ENCODE results near the gene EMILIN3. TPM values are rescaled to one million over a fixed set of nuclear protein-coding genes. Genes with fewer than 3 reads are reported as not detected.
A peak's percentile ranks its signal among the peaks of the same experiment; 100 is the strongest.

Gene EMILIN3
- total and polyA plus RNA-seq, 7 donors, result 0.66 to 4.3 (median 2.9) TPM; not detected in 2

DNA sequence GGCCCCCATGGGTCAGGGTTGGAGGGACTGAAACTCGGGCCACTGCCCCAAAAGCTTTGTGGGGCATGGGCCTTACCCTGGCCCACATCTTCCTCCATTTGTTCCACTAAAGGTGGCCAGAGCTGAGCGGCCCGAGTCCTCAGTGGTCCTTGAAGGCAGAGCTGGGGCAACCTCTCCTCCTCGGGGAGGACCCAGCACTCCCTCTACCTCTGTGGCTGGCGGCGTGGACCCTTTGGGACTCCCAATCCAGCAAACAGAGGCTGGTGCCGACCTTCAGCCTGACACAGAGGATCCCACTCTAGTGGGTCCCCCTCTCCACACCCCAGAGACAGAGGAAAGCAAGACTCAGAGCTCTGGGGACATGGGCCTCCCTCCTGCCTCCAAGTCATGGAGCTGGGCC, 16.7 kb downstream of the EMILIN3 start:
- 90% methylated on average over 7 of the region's 7 CpGs for WGBS, 2 donors
- no peak overlapping the region for H3K27ac ChIP-seq
- H3K9me3 ChIP-seq, result no peaks in the 10 kb centered on the region
- H3K4me3 ChIP-seq, result no peak overlapping the region
- no peak for DNase-seq
- H3K4me1 ChIP-seq, result no peaks in the 10 kb centered on the region
- TF ChIP-seq, protein P1, sequence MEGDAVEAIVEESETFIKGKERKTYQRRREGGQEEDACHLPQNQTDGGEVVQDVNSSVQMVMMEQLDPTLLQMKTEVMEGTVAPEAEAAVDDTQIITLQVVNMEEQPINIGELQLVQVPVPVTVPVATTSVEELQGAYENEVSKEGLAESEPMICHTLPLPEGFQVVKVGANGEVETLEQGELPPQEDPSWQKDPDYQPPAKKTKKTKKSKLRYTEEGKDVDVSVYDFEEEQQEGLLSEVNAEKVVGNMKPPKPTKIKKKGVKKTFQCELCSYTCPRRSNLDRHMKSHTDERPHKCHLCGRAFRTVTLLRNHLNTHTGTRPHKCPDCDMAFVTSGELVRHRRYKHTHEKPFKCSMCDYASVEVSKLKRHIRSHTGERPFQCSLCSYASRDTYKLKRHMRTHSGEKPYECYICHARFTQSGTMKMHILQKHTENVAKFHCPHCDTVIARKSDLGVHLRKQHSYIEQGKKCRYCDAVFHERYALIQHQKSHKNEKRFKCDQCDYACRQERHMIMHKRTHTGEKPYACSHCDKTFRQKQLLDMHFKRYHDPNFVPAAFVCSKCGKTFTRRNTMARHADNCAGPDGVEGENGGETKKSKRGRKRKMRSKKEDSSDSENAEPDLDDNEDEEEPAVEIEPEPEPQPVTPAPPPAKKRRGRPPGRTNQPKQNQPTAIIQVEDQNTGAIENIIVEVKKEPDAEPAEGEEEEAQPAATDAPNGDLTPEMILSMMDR (IDR thresholded peaks at IDR 0.05), result no peak
- TF ChIP-seq POLR2A (IDR thresholded peaks at IDR 0.05), result no peak
- no peak for TF ChIP-seq POLR2AphosphoS5 (IDR thresholded peaks at IDR 0.05)
- TF ChIP-seq EP300 (IDR thresholded peaks at IDR 0.05), result no peak
- intact Hi-C loops (cut with DNase I), result no loop called here
- H3K27me3 ChIP-seq, result no peaks in the 10 kb centered on the region
- peaks cover 0 to 27% (median 4%) of the 10 kb centered on the region in 4 donors for H3K36me3 ChIP-seq

DNA sequence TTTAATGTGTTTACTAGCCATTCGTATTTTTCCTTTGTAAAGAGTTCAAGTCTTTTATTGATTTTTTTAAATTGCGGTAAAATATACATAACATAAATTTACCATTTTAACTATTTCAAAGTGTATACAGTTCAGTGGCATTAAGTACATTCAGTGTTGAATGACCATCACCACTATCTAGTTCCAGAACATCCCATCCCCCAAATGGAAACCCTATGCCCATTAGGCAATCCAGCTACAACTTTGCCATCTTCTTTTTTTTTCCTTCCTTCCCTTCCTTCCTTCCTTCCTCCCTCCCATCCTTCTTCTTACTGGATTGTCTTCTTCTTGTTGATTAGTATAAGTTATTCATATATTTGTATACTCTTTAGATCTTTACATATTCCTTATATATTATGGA, 17.4 kb downstream of the EMILIN3 start:
- Histone ChIP-seq H3K4me3 (no peak overlapping the region), H3K36me3 (peaks cover 0 to 27% (median 4%) of the 10 kb centered on the region in 4 donors), H3K9me3 (no peaks in the 10 kb centered on the region), H3K4me1 (no peaks in the 10 kb centered on the region), H3K27ac (no peak overlapping the region), H3K27me3 (no peaks in the 10 kb centered on the region)
- TF ChIP-seq EP300 (IDR thresholded peaks at IDR 0.05), result no peak
- 78 to 92% methylated on average over 2 of the region's 2 CpGs for WGBS, 2 donors
- intact Hi-C loops (cut with DNase I), result no loop called here
- DNase-seq, result no peak

DNA sequence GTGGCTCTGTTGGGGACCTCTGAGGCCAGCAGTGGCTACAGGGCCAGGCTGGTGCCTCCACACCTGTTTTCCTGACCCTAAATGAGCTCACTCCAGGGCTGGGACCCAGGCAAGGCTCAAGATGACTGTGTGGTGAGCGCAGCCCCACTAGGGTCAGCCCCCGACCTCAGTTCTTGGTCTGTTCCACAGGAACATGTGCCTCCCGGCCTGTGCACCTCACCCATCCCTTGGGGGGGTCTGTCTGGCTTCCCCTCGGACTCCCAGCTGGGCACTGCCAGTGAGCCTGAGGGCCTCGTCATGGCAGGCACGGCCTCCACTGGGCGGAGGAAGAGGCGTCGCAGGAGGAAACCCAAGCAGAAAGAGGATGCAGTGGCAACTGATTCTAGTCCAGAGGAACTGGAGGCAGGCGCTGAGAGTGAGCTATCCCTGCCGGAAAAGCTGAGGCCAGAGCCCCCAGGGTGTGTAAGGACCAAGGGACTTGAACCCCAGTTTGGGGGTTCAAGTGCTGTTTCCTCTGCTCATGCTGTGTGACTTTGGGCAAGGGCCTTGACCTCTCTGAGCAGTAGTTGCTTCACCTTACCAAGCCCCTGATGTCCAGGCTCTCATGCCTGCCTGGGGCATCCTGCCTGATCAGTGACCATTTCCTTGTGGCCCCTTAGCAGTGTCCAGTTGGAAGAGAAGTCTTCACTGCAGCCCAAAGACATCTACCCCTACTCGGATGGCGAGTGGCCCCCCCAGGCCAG, 18.0 kb downstream of the EMILIN3 start:
- no peak for DNase-seq
- H3K27ac ChIP-seq, result peak overlapping the region in 1 of 4 donors; percentile 4
- WGBS, 2 donors, result 92 to 93% methylated on average over 13 of the region's 13 CpGs
- no peak for TF ChIP-seq POLR2AphosphoS5 (IDR thresholded peaks at IDR 0.05)
- TF ChIP-seq, protein P1 (IDR thresholded peaks at IDR 0.05), result no peak
- TF ChIP-seq EP300 (IDR thresholded peaks at IDR 0.05), result no peak
- TF ChIP-seq POLR2A (IDR thresholded peaks at IDR 0.05), result no peak
- no peaks in the 10 kb centered on the region for H3K9me3 ChIP-seq
- H3K36me3 ChIP-seq, result peaks cover 0 to 27% (median 4%) of the 10 kb centered on the region in 4 donors
- no peaks in the 10 kb centered on the region for H3K27me3 ChIP-seq
- H3K4me1 ChIP-seq, result no peaks in the 10 kb centered on the region
- intact Hi-C loops (cut with DNase I), result no loop called here
- H3K4me3 ChIP-seq, result no peak overlapping the region

DNA sequence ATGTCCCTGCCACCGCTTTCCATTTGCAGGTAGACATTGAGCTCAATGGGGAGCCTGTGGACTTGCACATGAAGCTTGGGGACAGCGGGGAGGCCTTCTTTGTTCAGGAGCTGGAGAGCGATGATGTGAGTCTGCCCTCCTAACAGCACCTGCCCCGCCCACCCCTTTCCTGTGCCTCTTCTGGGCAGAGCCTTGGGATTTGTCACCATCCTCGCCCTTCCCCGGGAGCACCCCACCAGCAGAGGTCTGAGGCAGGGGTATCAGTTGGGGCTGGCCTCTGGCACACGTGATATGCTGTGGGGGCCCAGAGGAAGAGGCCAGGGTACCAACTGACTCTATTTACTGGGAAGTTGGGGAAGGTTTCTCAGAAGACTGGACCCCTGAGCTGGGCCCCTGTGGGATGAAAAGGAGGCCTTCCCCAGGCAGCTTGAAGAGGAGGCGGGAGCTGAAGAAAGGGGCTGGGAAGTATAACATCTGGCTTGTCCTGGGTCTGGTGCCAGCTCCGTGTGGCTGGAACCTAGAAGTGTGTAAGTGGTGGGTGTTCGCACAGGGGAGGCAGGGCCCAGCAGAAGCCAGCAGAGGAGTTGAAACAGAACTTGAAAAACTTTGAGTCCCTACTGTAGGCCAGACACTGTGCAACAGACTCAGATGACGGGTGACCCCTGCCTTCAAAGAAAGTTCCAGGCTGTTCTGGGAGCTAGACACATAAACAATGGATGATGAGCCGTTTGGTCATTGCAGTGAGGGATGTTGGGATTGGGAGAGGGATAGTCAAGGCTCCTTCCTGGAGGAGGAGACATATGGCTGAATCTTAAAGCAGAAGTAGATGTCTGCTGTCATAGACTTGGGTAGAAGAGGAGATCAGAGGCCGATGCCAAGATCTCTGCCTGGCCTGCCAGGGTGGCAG, 18.8 kb downstream of the EMILIN3 start:
- TF ChIP-seq EP300 (IDR thresholded peaks at IDR 0.05), result no peak
- TF ChIP-seq, protein P1 (IDR thresholded peaks at IDR 0.05), result no peak
- no peak for TF ChIP-seq POLR2A (IDR thresholded peaks at IDR 0.05)
- no peak for TF ChIP-seq POLR2AphosphoS5 (IDR thresholded peaks at IDR 0.05)
- Histone ChIP-seq H3K9me3 (no peaks in the 10 kb centered on the region), H3K36me3 (peaks cover 0 to 26% (median 4%) of the 10 kb centered on the region in 4 donors), H3K27ac (peak overlapping the region in 1 of 4 donors; percentile 4), H3K4me1 (no peaks in the 10 kb centered on the region), H3K27me3 (no peaks in the 10 kb centered on the region), H3K4me3 (no peak overlapping the region)
- no peak for DNase-seq
- intact Hi-C loops (cut with DNase I), result no loop called here
- WGBS, 2 donors, result 87 to 89% methylated on average over 13 of the region's 13 CpGs

DNA sequence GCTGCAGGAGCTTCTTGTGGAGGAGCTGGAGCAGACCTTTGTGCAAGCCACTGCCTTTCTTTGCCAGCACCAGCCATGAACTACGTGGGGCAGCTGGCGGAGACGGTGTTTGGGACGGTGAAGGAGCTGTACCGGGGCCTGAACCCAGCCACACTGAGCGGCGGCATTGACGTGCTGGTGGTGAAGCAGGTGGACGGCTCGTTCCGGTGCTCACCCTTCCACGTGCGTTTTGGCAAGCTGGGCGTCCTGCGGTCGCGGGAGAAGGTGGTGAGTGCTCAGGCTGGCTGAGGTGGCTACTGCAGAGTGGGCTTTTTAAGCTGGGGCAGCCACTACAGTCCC, 20.9 kb downstream of the EMILIN3 start:
- TF ChIP-seq POLR2AphosphoS5 (IDR thresholded peaks at IDR 0.05) (no peak), EP300 (IDR thresholded peaks at IDR 0.05) (no peak), POLR2A (IDR thresholded peaks at IDR 0.05) (no peak)
- TF ChIP-seq, protein P1 (IDR thresholded peaks at IDR 0.05), result no peak
- no peaks in the 10 kb centered on the region for H3K9me3 ChIP-seq
- H3K36me3 ChIP-seq, result peaks cover 0 to 14% (median 4%) of the 10 kb centered on the region in 4 donors
- no peak overlapping the region for H3K27ac ChIP-seq
- no peaks in the 10 kb centered on the region for H3K27me3 ChIP-seq
- no peak overlapping the region for H3K4me3 ChIP-seq
- H3K4me1 ChIP-seq, result peaks cover 0 to 18% (median 8%) of the 10 kb centered on the region in 4 donors
- intact Hi-C loops (cut with DNase I), result no loop called here
- WGBS, 2 donors, result 91 to 94% methylated on average over 17 of the region's 17 CpGs
- DNase-seq, result no peak

Measured in sigmoid colon (tissue), 7 donors.